ENCODE data around the gene TRPM4. TPM values are rescaled to one million over a fixed set of nuclear protein-coding genes. Genes with fewer than 3 reads are reported as not detected.

TRPM4 gene
- total and polyA plus RNA-seq, 2 of the 13 experiments (the other 11 are each of a cell fraction or from before 2014, with no cell fraction given): 1.9 to 4.3 TPM

GRCh38 chr19:49151267-49152118, 6.1 kb upstream of the TRPM4 start (continued):
- TF ChIP-seq, protein P1, sequence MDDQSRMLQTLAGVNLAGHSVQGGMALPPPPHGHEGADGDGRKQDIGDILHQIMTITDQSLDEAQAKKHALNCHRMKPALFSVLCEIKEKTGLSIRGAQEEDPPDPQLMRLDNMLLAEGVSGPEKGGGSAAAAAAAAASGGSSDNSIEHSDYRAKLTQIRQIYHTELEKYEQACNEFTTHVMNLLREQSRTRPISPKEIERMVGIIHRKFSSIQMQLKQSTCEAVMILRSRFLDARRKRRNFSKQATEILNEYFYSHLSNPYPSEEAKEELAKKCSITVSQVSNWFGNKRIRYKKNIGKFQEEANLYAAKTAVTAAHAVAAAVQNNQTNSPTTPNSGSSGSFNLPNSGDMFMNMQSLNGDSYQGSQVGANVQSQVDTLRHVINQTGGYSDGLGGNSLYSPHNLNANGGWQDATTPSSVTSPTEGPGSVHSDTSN (CRISPR knock-in tag; IDR thresholded peaks at IDR 0.05; ENCODE audit: borderline replicate concordance): no peak
- TF ChIP-seq ZZZ3 (CRISPR knock-in tag; IDR thresholded peaks at IDR 0.05; ENCODE audit: borderline replicate concordance) (no peak), KLF9 (CRISPR knock-in tag; IDR thresholded peaks at IDR 0.05; ENCODE audit: low read depth) (no peak), KLF16 (CRISPR knock-in tag; IDR thresholded peaks at IDR 0.05) (0 out of 4 replicates have a peak, but pooled peaks of 1 of the 2 experiments have one; percentile 31), MIER3 (CRISPR knock-in tag; IDR thresholded peaks at IDR 0.05; ENCODE audit: borderline replicate concordance) (0 out of 2 replicates have a peak, but pooled peaks have one; percentile 26), ZNF326 (CRISPR knock-in tag; IDR thresholded peaks at IDR 0.05; ENCODE audit: borderline replicate concordance) (no peak), HDAC1 (CRISPR knock-in tag; IDR thresholded peaks at IDR 0.05) (0 out of 2 replicates have a peak, but pooled peaks have one; percentile 59), CSRNP2 (CRISPR knock-in tag; conservative IDR thresholded peaks at IDR 0.05; ENCODE audit: low read depth) (no peak), MXD1 (CRISPR knock-in tag; IDR thresholded peaks at IDR 0.05) (no peak), ZEB1 (IDR thresholded peaks at IDR 0.05; ENCODE audit: insufficient replicate concordance, low read depth) (peak; percentile 76), ZNF547 (CRISPR knock-in tag; IDR thresholded peaks at IDR 0.05) (no peak), XRCC5 (optimal IDR thresholded peaks at IDR 0.05; ENCODE audit: low read length) (no peak), BORCS8-MEF2B (CRISPR knock-in tag; IDR thresholded peaks at IDR 0.05) (peak; percentile 45; the same call in 1 of the 2 replicates), ZNF383 (CRISPR knock-in tag; IDR thresholded peaks at IDR 0.05; ENCODE audit: borderline replicate concordance) (no peak), ZNF34 (CRISPR knock-in tag; IDR thresholded peaks at IDR 0.05; ENCODE audit: borderline replicate concordance) (no peak), ZNF816 (CRISPR knock-in tag; IDR thresholded peaks at IDR 0.05; ENCODE audit: borderline replicate concordance) (no peak), ZNF629 (CRISPR knock-in tag; conservative IDR thresholded peaks at IDR 0.05) (peak; percentile 93), ZFX (CRISPR knock-in tag; IDR thresholded peaks at IDR 0.05; ENCODE audit: low read depth) (peak; percentile 27; the same call in 1 of the 2 replicates), GATAD1 (CRISPR knock-in tag; IDR thresholded peaks at IDR 0.05) (no peak), ZNF772 (CRISPR knock-in tag; IDR thresholded peaks at IDR 0.05) (no peak), GTF2F1 (IDR thresholded peaks at IDR 0.05; ENCODE audit: low read length) (no peak), ZNF367 (CRISPR knock-in tag; IDR thresholded peaks at IDR 0.05; ENCODE audit: borderline replicate concordance) (no peak), HNF1B (CRISPR knock-in tag; IDR thresholded peaks at IDR 0.05) (peak; percentile 17; the same call in 1 of the 2 replicates)
- TF ChIP-seq, protein P2, sequence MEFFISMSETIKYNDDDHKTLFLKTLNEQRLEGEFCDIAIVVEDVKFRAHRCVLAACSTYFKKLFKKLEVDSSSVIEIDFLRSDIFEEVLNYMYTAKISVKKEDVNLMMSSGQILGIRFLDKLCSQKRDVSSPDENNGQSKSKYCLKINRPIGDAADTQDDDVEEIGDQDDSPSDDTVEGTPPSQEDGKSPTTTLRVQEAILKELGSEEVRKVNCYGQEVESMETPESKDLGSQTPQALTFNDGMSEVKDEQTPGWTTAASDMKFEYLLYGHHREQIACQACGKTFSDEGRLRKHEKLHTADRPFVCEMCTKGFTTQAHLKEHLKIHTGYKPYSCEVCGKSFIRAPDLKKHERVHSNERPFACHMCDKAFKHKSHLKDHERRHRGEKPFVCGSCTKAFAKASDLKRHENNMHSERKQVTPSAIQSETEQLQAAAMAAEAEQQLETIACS (CRISPR knock-in tag; IDR thresholded peaks at IDR 0.05): no peak

All from HepG2 (cell line).